D341Med (cell line): ENCODE measurements around the gene TECTA.
"Not testable (repeated sequence)": the region's sequence is repeated elsewhere in the genome, so short reads cannot be mapped to it uniquely, and the experiment has no call there.

Source experiments
- DNase-seq: peaks from one replicate; pipeline ENCODE4 v3.0.0; 2012; ENCODE audit warnings: low spot score

The TECTA gene

GRCh38 chr11:121090145-121090721 lies 10.8 kb upstream of the TECTA start:
- DNase-seq = no peak

- no peak for DNase-seq
Measured at GRCh38 chr11:121091492-121092152, 9.4 kb upstream of the TECTA start.

- DNase-seq = no peak
Measured at GRCh38 chr11:121095561-121095960, 5.5 kb upstream of the TECTA start.

- no peak for DNase-seq
Measured at GRCh38 chr11:121099364-121099763, 1.7 kb upstream of the TECTA start.

- no peak for DNase-seq
Measured at GRCh38 chr11:121099885-121100284, 1.2 kb upstream of the TECTA start.

- no peak for DNase-seq
Measured at GRCh38 chr11:121104312-121104762, 3.3 kb downstream of the TECTA start.

- no peak for DNase-seq
Measured at GRCh38 chr11:121105063-121105480, 4.0 kb downstream of the TECTA start.

GRCh38 chr11:121105481-121106195 lies 4.6 kb downstream of the TECTA start:
- no peak for DNase-seq

GRCh38 chr11:121106812-121107211 lies 5.8 kb downstream of the TECTA start:
- no peak for DNase-seq

- no peak for DNase-seq
Measured at GRCh38 chr11:121108413-121108812, 7.4 kb downstream of the TECTA start.

GRCh38 chr11:121109471-121109870 lies 8.4 kb downstream of the TECTA start:
- no peak for DNase-seq

GRCh38 chr11:121109916-121110586 lies 9.0 kb downstream of the TECTA start:
- DNase-seq = no peak

- no peak for DNase-seq
Measured at GRCh38 chr11:121110871-121111724, 10.1 kb downstream of the TECTA start.

GRCh38 chr11:121112498-121113455 lies 11.7 kb downstream of the TECTA start:
- peak; percentile 81 for DNase-seq

GRCh38 chr11:121113611-121114010 lies 12.6 kb downstream of the TECTA start:
- no peak for DNase-seq

- DNase-seq = not testable (repeated sequence)
Measured at GRCh38 chr11:121115024-121115423, 14.0 kb downstream of the TECTA start.

- no peak for DNase-seq
Measured at GRCh38 chr11:121117788-121118187, 16.7 kb downstream of the TECTA start.

- DNase-seq = peak; percentile 63
Measured at GRCh38 chr11:121119440-121119839, 18.4 kb downstream of the TECTA start.

- DNase-seq = no peak
Measured at GRCh38 chr11:121122328-121122727, 21.3 kb downstream of the TECTA start.

GRCh38 chr11:121123496-121124069 lies 22.5 kb downstream of the TECTA start:
- no peak for DNase-seq
